22Rv1 (cell line): ENCODE data around the gene CSF1R.
A peak's percentile ranks its signal among the peaks of the same experiment; 100 is the strongest.

Experiments used
- ZFX ChIP-seq: fragments of 450-650 bp; IDR thresholded peaks from 2 replicates; pipeline ENCODE4 v1.6.1; 2017; ENCODE audit warnings: antibody characterized with exemption, borderline replicate concordance
- TF ChIP-seq, protein P1 (sequence below): fragments of 450-650 bp; IDR thresholded peaks from 2 replicates; pipeline ENCODE4 v1.5.1; 2017; ENCODE audit warnings: mild to moderate bottlenecking

DNA sequence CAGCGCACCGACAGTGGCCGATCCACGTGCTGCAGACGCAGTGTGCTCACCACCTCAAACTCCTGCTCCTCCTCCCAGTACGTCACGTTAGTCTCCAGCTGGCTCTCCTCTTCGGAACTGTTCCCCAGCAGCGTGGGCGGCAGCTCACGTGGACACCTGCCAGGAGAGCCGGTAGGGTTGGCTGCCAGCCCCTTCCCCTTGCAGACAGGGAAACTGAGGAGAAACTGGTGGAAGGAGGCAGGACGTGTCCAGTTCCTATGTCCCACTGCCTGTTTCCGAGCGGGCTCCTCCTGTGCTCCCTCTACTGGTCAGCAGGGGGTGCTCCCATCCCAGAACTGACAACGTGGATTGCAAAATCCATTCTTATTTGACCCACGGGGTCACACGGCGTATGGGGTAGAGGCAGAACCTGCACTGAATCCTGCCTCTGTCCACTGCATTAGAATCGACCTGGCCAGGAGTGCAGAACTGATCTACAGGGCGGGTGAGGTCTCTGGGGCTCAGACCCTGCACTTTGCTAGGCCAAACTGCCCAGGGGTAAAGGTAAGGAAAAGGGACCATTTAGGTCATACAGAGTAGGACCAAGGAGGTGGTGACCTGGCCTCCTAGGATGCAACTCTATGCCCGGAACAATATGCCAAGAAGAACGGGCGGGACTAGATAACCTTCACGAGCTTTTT is 43.6 kb upstream of the CSF1R start:
- TF ChIP-seq, protein P1, sequence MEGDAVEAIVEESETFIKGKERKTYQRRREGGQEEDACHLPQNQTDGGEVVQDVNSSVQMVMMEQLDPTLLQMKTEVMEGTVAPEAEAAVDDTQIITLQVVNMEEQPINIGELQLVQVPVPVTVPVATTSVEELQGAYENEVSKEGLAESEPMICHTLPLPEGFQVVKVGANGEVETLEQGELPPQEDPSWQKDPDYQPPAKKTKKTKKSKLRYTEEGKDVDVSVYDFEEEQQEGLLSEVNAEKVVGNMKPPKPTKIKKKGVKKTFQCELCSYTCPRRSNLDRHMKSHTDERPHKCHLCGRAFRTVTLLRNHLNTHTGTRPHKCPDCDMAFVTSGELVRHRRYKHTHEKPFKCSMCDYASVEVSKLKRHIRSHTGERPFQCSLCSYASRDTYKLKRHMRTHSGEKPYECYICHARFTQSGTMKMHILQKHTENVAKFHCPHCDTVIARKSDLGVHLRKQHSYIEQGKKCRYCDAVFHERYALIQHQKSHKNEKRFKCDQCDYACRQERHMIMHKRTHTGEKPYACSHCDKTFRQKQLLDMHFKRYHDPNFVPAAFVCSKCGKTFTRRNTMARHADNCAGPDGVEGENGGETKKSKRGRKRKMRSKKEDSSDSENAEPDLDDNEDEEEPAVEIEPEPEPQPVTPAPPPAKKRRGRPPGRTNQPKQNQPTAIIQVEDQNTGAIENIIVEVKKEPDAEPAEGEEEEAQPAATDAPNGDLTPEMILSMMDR, result peak; percentile 95
- no peak for TF ChIP-seq ZFX
